HCT116 (cell line): ENCODE measurements around the gene DLST. TPM values are rescaled to one million over a fixed set of nuclear protein-coding genes. Genes with fewer than 3 reads are reported as not detected.

ENCODE experiments used
- ATAC-seq: fragments of 200-7000 bp; cut with Tn5 transposase; 2 replicates; pipeline ENCODE4 v1.9.1; 2020; ENCODE audit warnings: mild to moderate bottlenecking, moderate library complexity
- BruUV-seq: library from RNA; stranded (reverse); fragments of 400-500 nt; replicated peaks from 2 replicates; lab custom pipeline; 2021; lab: Mats Ljungman, UMichigan
- CTCF ChIA-PET: fragments of 300-600 bp; sonication (Branson Sonifier 250); formaldehyde crosslinking; loops from one replicate; lab custom pipeline; 2021; ENCODE audit warnings: antibody characterized with exemption; lab: Charles Lee
- POLR2A ChIA-PET: fragments of 300-600, 350-600 bp; sonication (Branson Sonifier 250); formaldehyde crosslinking; loops from one replicate; lab custom pipeline; 2021; ENCODE audit warnings: antibody characterized with exemption; lab: Charles Lee
- RAD21 ChIA-PET, 2 experiments: fragments of 300-600 bp; sonication (Branson Sonifier 250); formaldehyde crosslinking; loops; one replicate each; lab custom pipeline; 2023; ENCODE audit warnings: low total read pairs in 2 of 2; ENCODE audit not compliant: uncharacterized antibody in 2 of 2, unreplicated experiment in 2 of 2, low non-redundant PET in 1 of 2; lab: Charles Lee
- DNase-seq: peaks from one replicate; pipeline ENCODE4 v3.0.0-alpha.2; 2010; ENCODE audit warnings: low read depth, low spot score
- H2AFZ ChIP-seq: fragments of 200-600 bp; shearing (Covaris generic), sonication (generic); 2 replicates; pipeline ENCODE4 v1.6.1; 2017; ENCODE audit warnings: low read depth, mixed run types, mixed read lengths, antibody characterized with exemption, low read length; ENCODE audit not compliant: poor library complexity, severe bottlenecking
- H3K27ac ChIP-seq: 2 replicates; pipeline ENCODE4 v1.5.1; 2012; ENCODE audit warnings: low read depth, low read length
- H3K27me3 ChIP-seq: fragments of 200-600 bp; sonication (generic); 2 replicates; pipeline ENCODE4 v1.6.1; 2016; ENCODE audit warnings: mixed run types, low read length, mixed read lengths; ENCODE audit not compliant: insufficient read depth
- H3K36me3 ChIP-seq, 2 experiments: fragments of 200-500 bp in 1 of 2; fragments of 200-600 bp in 1 of 2; sonication (Bioruptor generic) in 1 of 2; sonication (generic) in 1 of 2; 2 replicates each; pipeline versions ENCODE4 v1.5.1 to v1.6.1; 2014 to 2016; ENCODE audit warnings: low read length in 2 of 2, inconsistent platforms in 1 of 2, mixed read lengths in 1 of 2, mixed run types in 1 of 2; ENCODE audit not compliant: insufficient read depth in 2 of 2, control insufficient read depth in 1 of 2
- H3K4me1 ChIP-seq, 2 experiments: fragments of 200-600 bp in 1 of 2; sonication (generic) in 1 of 2; 2 replicates each; pipeline versions ENCODE4 v1.5.1 to v1.6.1; 2012 to 2017; ENCODE audit warnings: low read length in 2 of 2, inconsistent platforms in 1 of 2, mild to moderate bottlenecking in 1 of 2, mixed read lengths in 1 of 2, mixed run types in 1 of 2, moderate library complexity in 1 of 2; ENCODE audit not compliant: insufficient read depth in 2 of 2, control insufficient read depth in 1 of 2
- H3K4me2 ChIP-seq: fragments of 200-600 bp; sonication (generic); 2 replicates; pipeline ENCODE4 v1.6.1; 2017; ENCODE audit warnings: mixed run types, low read length, mixed read lengths
- H3K4me3 ChIP-seq, 2 experiments: fragments of 200-600 bp in 1 of 2; sonication (generic) in 1 of 2; replicated peaks in 1 of 2; 2 replicates each; pipeline ENCODE4 v1.5.1; 2011 to 2016; ENCODE audit warnings: low read length in 2 of 2, control low read depth in 1 of 2, low read depth in 1 of 2, mild to moderate bottlenecking in 1 of 2, mixed read lengths in 1 of 2, mixed run types in 1 of 2
- H3K79me2 ChIP-seq: fragments of 200-600 bp; sonication (generic); 2 replicates; pipeline ENCODE4 v1.6.1; 2017; ENCODE audit warnings: mild to moderate bottlenecking, mixed run types, low read length, moderate library complexity, mixed read lengths; ENCODE audit not compliant: insufficient read depth
- H3K9ac ChIP-seq: fragments of 200-600 bp; sonication (generic); 2 replicates; pipeline ENCODE4 v1.6.1; 2016; ENCODE audit warnings: low read length, mixed read lengths
- H3K9me2 ChIP-seq: fragments of 200-600 bp; sonication (generic), shearing (Covaris generic); 2 replicates; pipeline ENCODE4 v1.6.1; 2017; ENCODE audit warnings: mixed run types, mild to moderate bottlenecking, moderate library complexity; ENCODE audit not compliant: insufficient read depth
- H3K9me3 ChIP-seq, 2 experiments: fragments of 200-500 bp in 1 of 2; fragments of 200-600 bp in 1 of 2; sonication (Bioruptor generic) in 1 of 2; sonication (generic) in 1 of 2; 2 replicates each; pipeline ENCODE4 v1.6.1; 2014 to 2017; ENCODE audit warnings: low read length in 2 of 2, mixed read lengths in 2 of 2, inconsistent platforms in 1 of 2, low read depth in 1 of 2, mild to moderate bottlenecking in 1 of 2, mixed run types in 1 of 2, moderate library complexity in 1 of 2; ENCODE audit not compliant: control insufficient read depth in 1 of 2, insufficient read depth in 1 of 2
- H4K20me1 ChIP-seq: fragments of 200-600 bp; sonication (generic), shearing (Covaris generic); 2 replicates; pipeline ENCODE4 v1.6.1; 2017; ENCODE audit warnings: mixed run types, mild to moderate bottlenecking, moderate library complexity; ENCODE audit not compliant: insufficient read depth
- CEBPB ChIP-seq: IDR thresholded peaks from 2 replicates; pipeline ENCODE4 v1.6.1; 2012; ENCODE audit warnings: low read depth
- ELF1 ChIP-seq: IDR thresholded peaks from 2 replicates; pipeline ENCODE4 v1.6.1; 2012; ENCODE audit warnings: low read depth, borderline replicate concordance
- JUND ChIP-seq: IDR thresholded peaks from 2 replicates; pipeline ENCODE4 v1.6.1; 2012
- POLR2AphosphoS5 ChIP-seq: IDR thresholded peaks from 2 replicates; pipeline ENCODE4 v1.6.1; 2011; ENCODE audit warnings: mild to moderate bottlenecking, low read depth, low read length, moderate library complexity
- SIN3A ChIP-seq: IDR thresholded peaks from 2 replicates; pipeline ENCODE4 v1.6.1; 2012; ENCODE audit warnings: low read depth
- SP1 ChIP-seq: IDR thresholded peaks from 2 replicates; pipeline ENCODE4 v1.6.1; 2012; ENCODE audit warnings: low read depth
- TCF7L2 ChIP-seq: IDR thresholded peaks from 2 replicates; pipeline ENCODE4 v1.7.0; 2011; ENCODE audit warnings: borderline replicate concordance, inconsistent platforms; ENCODE audit not compliant: insufficient read depth, insufficient read length; ENCODE audit errors: extremely low read depth
- YY1 ChIP-seq: IDR thresholded peaks from 2 replicates; pipeline ENCODE4 v1.6.1; 2011; ENCODE audit warnings: low read length, low read depth, moderate library complexity, mild to moderate bottlenecking; ENCODE audit not compliant: insufficient replicate concordance; ENCODE audit errors: extremely low read depth
- ZNF274 ChIP-seq: fragments of 200-500 bp; sonication (Bioruptor generic); IDR thresholded peaks from 2 replicates; pipeline ENCODE4 v1.6.1; 2014; ENCODE audit warnings: mild to moderate bottlenecking, low read depth, low read length, inconsistent platforms
- intact Hi-C: fragments of 100-400 bp; cut with micrococcal nuclease; formaldehyde crosslinking; loops from 2 replicates; pipeline ENCODE4 v1.10.0; 2022
- total RNA-seq: library from RNA; stranded (reverse); gene quantifications from one replicate; pipeline ENCODE4 v1.2.1, GENCODE V29; 2021; ENCODE audit not compliant: unreplicated experiment
- TF ChIP-seq, protein P1 (sequence below), 3 experiments: fragments of 200-600 bp in 1 of 3; sonication (generic) in 1 of 3; IDR thresholded peaks in 2 of 3; conservative IDR thresholded peaks in 1 of 3; 2 replicates each; pipeline ENCODE4 v1.5.1; 2012 to 2017; ENCODE audit warnings: low read depth in 2 of 3, low read length in 2 of 3, antibody characterized with exemption in 1 of 3, borderline replicate concordance in 1 of 3, control low read depth in 1 of 3, mild to moderate bottlenecking in 1 of 3, mixed read lengths in 1 of 3, mixed run types in 1 of 3, moderate library complexity in 1 of 3; ENCODE audit not compliant: insufficient read depth in 1 of 3
- TF ChIP-seq, protein P2 (sequence below): IDR thresholded peaks from 2 replicates; pipeline ENCODE4 v1.6.1; 2012
- TF ChIP-seq, protein P3 (sequence below): IDR thresholded peaks from 2 replicates; pipeline ENCODE4 v1.6.1; 2012
- TF ChIP-seq, protein P4 (sequence below): IDR thresholded peaks from 2 replicates; pipeline ENCODE4 v1.6.1; 2012; ENCODE audit warnings: low read depth

The DLST gene
- total RNA-seq, 1 experiment from 2014 or later = 101 TPM

DNA sequence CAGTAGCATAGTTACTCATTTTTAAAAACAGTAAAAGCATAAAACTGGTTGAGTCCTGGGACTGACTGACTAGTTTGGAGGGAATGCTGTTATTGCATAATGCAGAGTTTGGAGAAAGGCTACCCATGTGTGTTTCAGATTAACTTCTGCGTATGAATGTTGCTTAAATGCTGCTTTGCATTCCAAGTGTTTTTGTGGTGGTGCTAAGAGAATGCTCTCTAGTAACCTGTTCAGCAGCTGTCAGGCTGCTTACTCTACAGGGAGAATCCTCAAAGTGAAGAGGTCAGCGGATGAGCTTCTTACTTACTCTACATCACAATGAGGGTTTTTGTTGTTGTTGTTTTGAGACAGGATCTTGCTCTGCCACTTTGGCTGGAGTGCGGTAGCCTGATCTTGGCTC lies 4.3 kb downstream of the DLST start (continued):
- TF ChIP-seq, protein P1, sequence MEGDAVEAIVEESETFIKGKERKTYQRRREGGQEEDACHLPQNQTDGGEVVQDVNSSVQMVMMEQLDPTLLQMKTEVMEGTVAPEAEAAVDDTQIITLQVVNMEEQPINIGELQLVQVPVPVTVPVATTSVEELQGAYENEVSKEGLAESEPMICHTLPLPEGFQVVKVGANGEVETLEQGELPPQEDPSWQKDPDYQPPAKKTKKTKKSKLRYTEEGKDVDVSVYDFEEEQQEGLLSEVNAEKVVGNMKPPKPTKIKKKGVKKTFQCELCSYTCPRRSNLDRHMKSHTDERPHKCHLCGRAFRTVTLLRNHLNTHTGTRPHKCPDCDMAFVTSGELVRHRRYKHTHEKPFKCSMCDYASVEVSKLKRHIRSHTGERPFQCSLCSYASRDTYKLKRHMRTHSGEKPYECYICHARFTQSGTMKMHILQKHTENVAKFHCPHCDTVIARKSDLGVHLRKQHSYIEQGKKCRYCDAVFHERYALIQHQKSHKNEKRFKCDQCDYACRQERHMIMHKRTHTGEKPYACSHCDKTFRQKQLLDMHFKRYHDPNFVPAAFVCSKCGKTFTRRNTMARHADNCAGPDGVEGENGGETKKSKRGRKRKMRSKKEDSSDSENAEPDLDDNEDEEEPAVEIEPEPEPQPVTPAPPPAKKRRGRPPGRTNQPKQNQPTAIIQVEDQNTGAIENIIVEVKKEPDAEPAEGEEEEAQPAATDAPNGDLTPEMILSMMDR (IDR thresholded peaks at IDR 0.05 in 2 of 3, conservative IDR thresholded peaks at IDR 0.05 in 1 of 3; ENCODE audit: borderline replicate concordance in 1 of 3, insufficient read depth in 1 of 3, low read depth in 2 of 3, low read length in 2 of 3) = no peak
- TF ChIP-seq ZNF274 (no peak), YY1 (no peak), TCF7L2 (no peak)

DNA sequence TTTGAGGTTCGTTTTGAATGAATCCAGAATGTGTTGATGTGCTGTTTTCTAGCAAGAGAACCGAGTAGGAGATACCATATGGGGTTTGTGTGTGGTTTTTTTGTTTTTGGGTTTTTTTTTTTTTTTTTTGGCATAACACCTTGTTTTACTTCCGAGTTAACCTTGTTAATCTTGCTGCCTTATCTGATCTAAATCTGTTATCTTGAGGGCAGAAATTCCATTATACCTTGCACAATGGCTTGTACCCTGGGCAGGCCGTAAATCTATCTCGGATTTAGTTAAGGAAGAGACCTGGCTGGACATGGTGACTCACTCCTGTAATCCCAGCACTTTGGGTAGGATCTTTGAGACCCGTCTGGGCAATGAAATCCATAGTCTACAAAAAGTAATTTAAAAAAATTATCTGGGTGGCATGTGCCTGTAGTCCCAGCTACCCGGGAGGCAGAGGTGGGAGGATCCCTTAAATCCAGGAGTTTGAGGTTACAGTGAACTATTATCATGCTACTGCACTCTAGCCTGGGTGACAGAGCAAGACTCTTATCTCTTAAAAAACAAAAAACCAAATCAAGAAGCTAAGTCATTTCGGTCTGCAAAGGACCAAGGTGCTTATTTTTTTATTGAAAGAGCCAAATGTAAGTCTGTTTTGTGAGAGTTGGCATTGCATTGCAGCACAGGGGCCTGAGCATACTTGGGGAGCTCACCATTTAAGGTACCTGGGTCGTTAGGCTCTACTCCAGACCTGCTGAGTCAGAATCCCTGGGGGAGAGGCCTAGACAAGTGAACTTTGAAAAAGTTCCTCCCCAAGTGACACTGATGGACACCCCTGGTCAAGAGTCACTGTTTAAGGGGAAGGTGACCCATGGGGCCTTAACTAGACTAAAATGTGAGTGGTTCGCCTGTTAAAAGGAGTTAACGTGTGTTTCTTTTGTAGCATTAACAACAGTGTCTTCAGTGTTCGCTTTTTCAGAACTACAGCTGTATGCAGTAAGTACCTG lies 6.7 kb downstream of the DLST start:
- H3K36me3 ChIP-seq = peaks cover 37 to 55% of the 10 kb centered on the region in 2 experiments; a peak in 3 of 4 replicates
- intact Hi-C loops = no loop called here
- H3K27me3 ChIP-seq = no peaks in the 10 kb centered on the region
- DNase-seq = peak; percentile 4
- no peak overlapping the region for H2AFZ ChIP-seq
- ATAC-seq = peak; percentile 69
- ChIA-PET RAD21 (no interaction called here), POLR2A (no interaction called here), CTCF (interaction anchor here (1.1 to 1.7 kb wide), 3 partner anchors 10 to 28 kb away, joined by 3 to 5 read pairs (median 3); no protein-coding TSS in a partner anchor)
- H3K9ac ChIP-seq = no peak overlapping the region
- peaks cover 69% of the 10 kb centered on the region for H3K79me2 ChIP-seq
- no peaks in the 10 kb centered on the region for H3K9me2 ChIP-seq
- no peaks in the 10 kb centered on the region for H3K9me3 ChIP-seq
- peaks cover 21 to 26% of the 10 kb centered on the region in 2 experiments for H3K4me1 ChIP-seq
- peaks cover 11% of the 10 kb centered on the region; the same call in 1 of the 2 replicates for H4K20me1 ChIP-seq
- peak overlapping the region; percentile 29 for H3K27ac ChIP-seq
- BruUV-seq = no TSS peak
- H3K4me3 ChIP-seq = no peak overlapping the region
- H3K4me2 ChIP-seq = peak overlapping the region; percentile 28; the same call in 1 of the 2 replicates
- TF ChIP-seq SP1 (no peak), SIN3A (no peak), TCF7L2 (no peak), ELF1 (no peak), POLR2AphosphoS5 (no peak), CEBPB (no peak), JUND (no peak)
- TF ChIP-seq, protein P2, sequence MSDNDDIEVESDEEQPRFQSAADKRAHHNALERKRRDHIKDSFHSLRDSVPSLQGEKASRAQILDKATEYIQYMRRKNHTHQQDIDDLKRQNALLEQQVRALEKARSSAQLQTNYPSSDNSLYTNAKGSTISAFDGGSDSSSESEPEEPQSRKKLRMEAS = no peak
- TF ChIP-seq, protein P1 (IDR thresholded peaks at IDR 0.05 in 2 of 3, conservative IDR thresholded peaks at IDR 0.05 in 1 of 3; ENCODE audit: borderline replicate concordance in 1 of 3, insufficient read depth in 1 of 3, low read depth in 2 of 3, low read length in 2 of 3) = no peak
- TF ChIP-seq, protein P3, sequence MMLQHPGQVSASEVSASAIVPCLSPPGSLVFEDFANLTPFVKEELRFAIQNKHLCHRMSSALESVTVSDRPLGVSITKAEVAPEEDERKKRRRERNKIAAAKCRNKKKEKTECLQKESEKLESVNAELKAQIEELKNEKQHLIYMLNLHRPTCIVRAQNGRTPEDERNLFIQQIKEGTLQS = no peak
- TF ChIP-seq, protein P4, sequence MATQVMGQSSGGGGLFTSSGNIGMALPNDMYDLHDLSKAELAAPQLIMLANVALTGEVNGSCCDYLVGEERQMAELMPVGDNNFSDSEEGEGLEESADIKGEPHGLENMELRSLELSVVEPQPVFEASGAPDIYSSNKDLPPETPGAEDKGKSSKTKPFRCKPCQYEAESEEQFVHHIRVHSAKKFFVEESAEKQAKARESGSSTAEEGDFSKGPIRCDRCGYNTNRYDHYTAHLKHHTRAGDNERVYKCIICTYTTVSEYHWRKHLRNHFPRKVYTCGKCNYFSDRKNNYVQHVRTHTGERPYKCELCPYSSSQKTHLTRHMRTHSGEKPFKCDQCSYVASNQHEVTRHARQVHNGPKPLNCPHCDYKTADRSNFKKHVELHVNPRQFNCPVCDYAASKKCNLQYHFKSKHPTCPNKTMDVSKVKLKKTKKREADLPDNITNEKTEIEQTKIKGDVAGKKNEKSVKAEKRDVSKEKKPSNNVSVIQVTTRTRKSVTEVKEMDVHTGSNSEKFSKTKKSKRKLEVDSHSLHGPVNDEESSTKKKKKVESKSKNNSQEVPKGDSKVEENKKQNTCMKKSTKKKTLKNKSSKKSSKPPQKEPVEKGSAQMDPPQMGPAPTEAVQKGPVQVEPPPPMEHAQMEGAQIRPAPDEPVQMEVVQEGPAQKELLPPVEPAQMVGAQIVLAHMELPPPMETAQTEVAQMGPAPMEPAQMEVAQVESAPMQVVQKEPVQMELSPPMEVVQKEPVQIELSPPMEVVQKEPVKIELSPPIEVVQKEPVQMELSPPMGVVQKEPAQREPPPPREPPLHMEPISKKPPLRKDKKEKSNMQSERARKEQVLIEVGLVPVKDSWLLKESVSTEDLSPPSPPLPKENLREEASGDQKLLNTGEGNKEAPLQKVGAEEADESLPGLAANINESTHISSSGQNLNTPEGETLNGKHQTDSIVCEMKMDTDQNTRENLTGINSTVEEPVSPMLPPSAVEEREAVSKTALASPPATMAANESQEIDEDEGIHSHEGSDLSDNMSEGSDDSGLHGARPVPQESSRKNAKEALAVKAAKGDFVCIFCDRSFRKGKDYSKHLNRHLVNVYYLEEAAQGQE = no peak
